Adrenal gland (tissue), 5 donors: ENCODE results near the gene MAPK1.

ENCODE experiments used
- POLR2A ChIP-seq, 2 donors: fragments of 450-650 bp; IDR thresholded peaks; one replicate each; pipeline ENCODE4 v1.6.1; 2017; ENCODE audit warnings: antibody characterized with exemption in 2 of 2, mild to moderate bottlenecking in 2 of 2, moderate library complexity in 1 of 2
- TF ChIP-seq, protein P1 (sequence below), 6 experiments: fragments of 450-650 bp in 4 of 6; fragments of 200-600 bp in 2 of 6; sonication (generic) in 1 of 6; IDR thresholded peaks; 1 replicate in 5 of 6; 2 replicates in 1 of 6; pipeline versions ENCODE4 v1.5.1 to v1.8.0; 2016 to 2021; ENCODE audit warnings: antibody characterized with exemption in 6 of 6, mild to moderate bottlenecking in 2 of 6, moderate library complexity in 1 of 6
- donor health status: DM: no; HTN: no; CAD: no.

DNA sequence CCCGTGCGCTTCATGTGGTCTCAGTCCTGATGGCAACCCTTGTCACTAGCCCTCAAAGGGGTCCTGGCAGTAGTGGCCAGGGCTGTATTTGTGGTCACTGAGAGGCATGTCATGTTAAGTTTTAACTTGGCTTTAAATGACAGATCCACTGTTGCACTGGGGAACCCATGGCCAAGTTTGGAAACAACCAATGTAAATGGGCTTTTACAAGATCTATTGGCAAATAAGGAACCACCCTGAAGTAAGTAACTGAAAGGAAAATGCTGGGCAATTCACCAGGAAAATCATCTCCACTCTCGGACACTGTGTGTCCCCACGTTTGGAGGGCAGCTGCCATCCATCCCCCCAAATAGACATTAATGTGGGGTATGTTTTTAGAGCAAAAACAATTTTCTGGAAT lies 140.3 kb downstream of the MAPK1 start:
- TF ChIP-seq, protein P1, sequence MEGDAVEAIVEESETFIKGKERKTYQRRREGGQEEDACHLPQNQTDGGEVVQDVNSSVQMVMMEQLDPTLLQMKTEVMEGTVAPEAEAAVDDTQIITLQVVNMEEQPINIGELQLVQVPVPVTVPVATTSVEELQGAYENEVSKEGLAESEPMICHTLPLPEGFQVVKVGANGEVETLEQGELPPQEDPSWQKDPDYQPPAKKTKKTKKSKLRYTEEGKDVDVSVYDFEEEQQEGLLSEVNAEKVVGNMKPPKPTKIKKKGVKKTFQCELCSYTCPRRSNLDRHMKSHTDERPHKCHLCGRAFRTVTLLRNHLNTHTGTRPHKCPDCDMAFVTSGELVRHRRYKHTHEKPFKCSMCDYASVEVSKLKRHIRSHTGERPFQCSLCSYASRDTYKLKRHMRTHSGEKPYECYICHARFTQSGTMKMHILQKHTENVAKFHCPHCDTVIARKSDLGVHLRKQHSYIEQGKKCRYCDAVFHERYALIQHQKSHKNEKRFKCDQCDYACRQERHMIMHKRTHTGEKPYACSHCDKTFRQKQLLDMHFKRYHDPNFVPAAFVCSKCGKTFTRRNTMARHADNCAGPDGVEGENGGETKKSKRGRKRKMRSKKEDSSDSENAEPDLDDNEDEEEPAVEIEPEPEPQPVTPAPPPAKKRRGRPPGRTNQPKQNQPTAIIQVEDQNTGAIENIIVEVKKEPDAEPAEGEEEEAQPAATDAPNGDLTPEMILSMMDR (IDR thresholded peaks at IDR 0.05), result no peak
- no peak for TF ChIP-seq POLR2A (IDR thresholded peaks at IDR 0.05)
